Gastrocnemius medialis (tissue), 4 donors: ENCODE results near the gene SLC66A2. TPM values are rescaled to one million over a fixed set of nuclear protein-coding genes. Genes with fewer than 3 reads are reported as not detected.
A peak's percentile ranks its signal among the peaks of the same experiment; 100 is the strongest.

ENCODE experiments used
- ATAC-seq, 2 donors: fragments of 150-250 bp; one replicate each; pipeline ENCODE4 v1.9.1; 2016
- DNase-seq, 2 donors: peaks; one replicate each; pipeline ENCODE4 v3.0.0-alpha.2; 2019
- H3K27ac ChIP-seq, 4 donors: fragments of 200-600 bp; sonication (generic); 1 replicate in 1 of 4; 2 replicates in 3 of 4; pipeline ENCODE4 v1.5.1; 2016 to 2018; ENCODE audit warnings: mild to moderate bottlenecking in 2 of 4, moderate library complexity in 1 of 4
- H3K27me3 ChIP-seq, 3 donors: fragments of 200-600 bp; sonication (generic) in 2 of 3; 1 replicate in 1 of 3; 2 replicates in 2 of 3; pipeline versions ENCODE4 v1.5.1 to v1.6.0; 2016 to 2019; ENCODE audit warnings: mild to moderate bottlenecking in 1 of 3, moderate library complexity in 1 of 3
- H3K36me3 ChIP-seq, 2 donors: fragments of 200-600 bp; sonication (generic) in 1 of 2; one replicate each; pipeline ENCODE4 v1.5.1; 2017 to 2018
- H3K4me1 ChIP-seq, 2 donors: fragments of 200-600 bp; sonication (generic) in 1 of 2; one replicate each; pipeline ENCODE4 v1.5.1; 2016 to 2017; ENCODE audit warnings: mild to moderate bottlenecking in 2 of 2
- H3K4me3 ChIP-seq, 4 donors: fragments of 200-600 bp; sonication (generic) in 3 of 4; 1 replicate in 1 of 4; 2 replicates in 3 of 4; pipeline ENCODE4 v1.5.1; 2016 to 2019; ENCODE audit warnings: mild to moderate bottlenecking in 2 of 4
- H3K9me3 ChIP-seq, 3 donors: fragments of 200-600 bp; sonication (generic) in 2 of 3; 1 replicate in 1 of 3; 2 replicates in 2 of 3; pipeline ENCODE4 v1.5.1; 2016 to 2019
- POLR2A ChIP-seq, 2 donors: fragments of 450-650 bp; IDR thresholded peaks; one replicate each; pipeline ENCODE4 v1.6.1; 2017; ENCODE audit warnings: antibody characterized with exemption in 2 of 2, mild to moderate bottlenecking in 2 of 2, moderate library complexity in 2 of 2
- in situ Hi-C, 4 donors: fragments of 200-750 bp; cut with MboI; loops; one replicate each; pipeline versions ENCODE4 v1.15.0 to v1.8.0; 2017; ENCODE audit warnings: low sequenced_read_pairs in 4 of 4
- intact Hi-C: fragments of 100-400 bp; cut with DNase I; formaldehyde crosslinking; loops from one replicate; pipeline ENCODE4 v1.15.1; 2023; ENCODE audit warnings: low total_unique reads
- total RNA-seq, 4 donors: library from RNA; depleted of rRNA; stranded (reverse); fragments of >200 nt; gene quantifications; one replicate each; pipeline versions ENCODE4 v1.1.0 to v1.2.3, GENCODE V29; 2016
- TF ChIP-seq, protein P1 (sequence below), 5 experiments: fragments of 450-650 bp in 3 of 5; fragments of 200-600 bp in 2 of 5; sonication (generic) in 2 of 5; IDR thresholded peaks in 4 of 5; conservative IDR thresholded peaks in 1 of 5; 1 replicate in 4 of 5; 2 replicates in 1 of 5; pipeline ENCODE4 v1.5.1; 2016 to 2019; ENCODE audit warnings: antibody characterized with exemption in 5 of 5, mild to moderate bottlenecking in 3 of 5, moderate library complexity in 3 of 5

Gene SLC66A2
- total RNA-seq, 4 donors from 2014 or later, result 43.3 to 121 (median 107) TPM

DNA sequence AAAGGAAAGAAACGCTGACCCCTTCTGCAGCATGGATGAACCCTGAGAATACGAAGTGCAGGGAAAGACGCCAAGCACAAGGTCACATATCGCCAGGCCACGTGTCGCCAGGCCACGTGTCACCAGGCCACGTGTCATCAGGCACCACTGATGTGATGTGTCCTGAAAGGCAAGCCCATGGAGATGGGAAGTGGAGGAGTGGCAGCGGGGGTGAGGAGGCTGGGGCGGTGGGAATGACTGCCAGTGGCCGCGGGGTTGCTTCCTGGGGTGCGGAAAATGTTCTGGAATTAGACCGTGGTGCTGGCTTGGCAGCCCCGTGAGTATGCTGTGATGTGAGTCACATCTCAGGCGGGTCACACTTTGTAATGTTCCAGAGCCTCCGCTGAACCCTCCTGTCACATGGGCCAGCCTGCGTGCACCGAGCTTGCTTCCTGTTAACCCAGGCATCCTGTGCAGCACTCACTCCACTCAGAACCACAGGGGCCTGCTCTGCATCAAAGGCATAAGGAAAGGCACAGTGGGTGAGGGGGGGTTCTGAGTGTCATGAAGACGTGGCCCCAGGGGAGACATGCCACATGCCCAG lies 39.0 kb downstream of the SLC66A2 start:
- in situ Hi-C loops (no loop called here), intact Hi-C loops (loop anchor here (5.0 kb wide), 1 partner anchor 35 kb away; no protein-coding TSS in a partner anchor)
- ATAC-seq (peak; percentile 77 to 92), DNase-seq (peak; percentile 64 to 82)
- TF ChIP-seq, protein P1, sequence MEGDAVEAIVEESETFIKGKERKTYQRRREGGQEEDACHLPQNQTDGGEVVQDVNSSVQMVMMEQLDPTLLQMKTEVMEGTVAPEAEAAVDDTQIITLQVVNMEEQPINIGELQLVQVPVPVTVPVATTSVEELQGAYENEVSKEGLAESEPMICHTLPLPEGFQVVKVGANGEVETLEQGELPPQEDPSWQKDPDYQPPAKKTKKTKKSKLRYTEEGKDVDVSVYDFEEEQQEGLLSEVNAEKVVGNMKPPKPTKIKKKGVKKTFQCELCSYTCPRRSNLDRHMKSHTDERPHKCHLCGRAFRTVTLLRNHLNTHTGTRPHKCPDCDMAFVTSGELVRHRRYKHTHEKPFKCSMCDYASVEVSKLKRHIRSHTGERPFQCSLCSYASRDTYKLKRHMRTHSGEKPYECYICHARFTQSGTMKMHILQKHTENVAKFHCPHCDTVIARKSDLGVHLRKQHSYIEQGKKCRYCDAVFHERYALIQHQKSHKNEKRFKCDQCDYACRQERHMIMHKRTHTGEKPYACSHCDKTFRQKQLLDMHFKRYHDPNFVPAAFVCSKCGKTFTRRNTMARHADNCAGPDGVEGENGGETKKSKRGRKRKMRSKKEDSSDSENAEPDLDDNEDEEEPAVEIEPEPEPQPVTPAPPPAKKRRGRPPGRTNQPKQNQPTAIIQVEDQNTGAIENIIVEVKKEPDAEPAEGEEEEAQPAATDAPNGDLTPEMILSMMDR (IDR thresholded peaks at IDR 0.05 in 4 of 5, conservative IDR thresholded peaks at IDR 0.05 in 1 of 5), result no peak
- no peak for TF ChIP-seq POLR2A (IDR thresholded peaks at IDR 0.05)
- Histone ChIP-seq H3K4me1 (peaks cover 21 to 23% of the 10 kb centered on the region in 2 donors), H3K9me3 (no peaks in the 10 kb centered on the region), H3K27ac (peak overlapping the region; percentile 43 to 85 (median 61)), H3K4me3 (no peak overlapping the region), H3K36me3 (peaks cover 0 to 16% of the 10 kb centered on the region in 2 donors), H3K27me3 (no peaks in the 10 kb centered on the region)

DNA sequence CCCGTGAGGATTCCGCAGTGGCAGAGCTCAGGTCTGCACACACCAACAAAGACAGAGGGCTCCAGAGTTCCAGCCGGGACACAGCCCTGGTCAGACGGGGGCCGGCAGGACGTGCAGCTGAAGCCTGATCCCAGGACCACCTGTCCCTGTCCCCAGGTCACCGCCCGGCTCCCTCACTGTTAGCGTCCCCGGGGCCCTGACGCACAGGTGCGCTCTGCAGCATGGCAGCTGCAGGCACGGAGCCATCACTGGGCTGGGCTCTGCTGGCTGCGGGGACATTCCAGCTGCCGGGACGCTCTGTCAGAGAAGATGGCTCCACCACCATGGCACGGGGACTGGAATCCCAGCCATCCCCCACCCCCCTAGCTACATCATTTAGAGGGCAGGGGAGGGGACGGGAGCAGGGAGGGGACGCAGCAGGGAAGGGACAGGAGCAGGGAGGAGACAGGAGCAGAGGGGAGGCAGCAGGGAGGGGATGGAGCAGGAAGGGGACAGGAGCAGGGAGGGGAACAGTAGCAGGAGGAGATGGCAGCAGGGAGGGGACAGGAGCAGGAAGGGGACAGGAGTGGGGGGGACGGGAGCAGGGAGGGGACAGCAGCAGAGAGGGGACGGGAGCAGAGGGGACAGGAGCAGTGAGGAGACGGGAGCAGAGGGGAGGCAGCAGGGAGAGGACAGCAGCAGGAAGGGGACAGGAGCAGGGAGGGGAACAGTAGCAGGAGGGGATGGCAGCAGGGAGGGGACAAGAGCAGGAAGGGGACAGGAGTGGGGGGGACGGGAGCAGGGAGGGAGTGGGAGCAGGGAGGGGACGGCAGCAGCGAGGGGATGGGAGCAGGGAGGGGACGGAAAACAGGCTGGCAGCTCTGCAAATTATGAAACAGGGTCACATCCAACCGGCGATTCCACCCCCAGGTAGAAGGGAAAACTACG lies 39.8 kb downstream of the SLC66A2 start:
- Histone ChIP-seq H3K36me3 (peaks cover 0 to 9% of the 10 kb centered on the region in 2 donors), H3K9me3 (no peaks in the 10 kb centered on the region), H3K4me1 (peaks cover 21 to 23% of the 10 kb centered on the region in 2 donors), H3K4me3 (no peak overlapping the region), H3K27ac (peak overlapping the region; percentile 43 to 85 (median 61)), H3K27me3 (no peaks in the 10 kb centered on the region)
- in situ Hi-C loops, result no loop called here
- DNase-seq (peak in 1 of 2 donors; percentile 53), ATAC-seq (peak; percentile 13 to 43)
- intact Hi-C loops, result loop anchor here (5.0 kb wide), 1 partner anchor 36 kb away; no protein-coding TSS in a partner anchor
- TF ChIP-seq, protein P1 (IDR thresholded peaks at IDR 0.05 in 4 of 5, conservative IDR thresholded peaks at IDR 0.05 in 1 of 5), result no peak
- no peak for TF ChIP-seq POLR2A (IDR thresholded peaks at IDR 0.05)

DNA sequence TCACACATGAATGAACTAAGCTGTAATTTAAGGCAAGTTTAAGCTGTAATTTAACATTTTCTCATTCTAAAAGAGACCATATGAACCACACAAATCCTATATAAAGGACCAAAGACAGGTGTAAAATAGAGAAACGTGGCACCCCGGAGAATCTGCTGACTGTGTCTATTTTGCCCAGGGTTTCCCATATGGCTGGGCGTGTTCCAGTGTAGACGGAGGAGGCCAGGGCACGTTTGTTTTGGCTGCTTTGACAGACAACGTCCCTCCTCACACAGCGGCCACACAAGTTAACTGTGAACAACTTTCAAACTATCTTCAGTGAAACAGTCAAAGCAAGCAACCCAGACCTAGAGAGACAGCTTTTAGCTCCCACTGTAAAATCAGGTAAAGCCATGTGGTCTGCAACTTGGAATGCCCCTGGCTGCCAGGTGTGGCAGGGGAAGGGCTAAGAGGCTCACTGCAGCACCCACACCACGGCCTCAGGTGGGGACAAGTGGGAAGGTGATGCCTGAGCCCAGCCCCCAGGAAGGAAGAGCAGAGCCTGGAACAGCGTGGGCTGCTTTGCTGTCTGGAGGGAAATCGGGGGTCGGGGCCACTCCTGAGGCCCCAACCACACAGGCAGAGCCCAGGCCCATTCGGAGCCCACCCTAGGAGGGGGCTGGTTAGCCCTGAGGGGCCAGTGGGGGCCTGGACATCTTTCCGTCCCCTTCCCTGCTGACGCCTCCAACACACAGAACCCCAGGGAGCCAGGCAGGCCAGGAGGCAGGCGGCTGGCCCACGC lies 40.7 kb downstream of the SLC66A2 start:
- intact Hi-C loops, result loop anchor here (5.0 kb wide), 1 partner anchor 37 kb away; no protein-coding TSS in a partner anchor
- TF ChIP-seq, protein P1 (IDR thresholded peaks at IDR 0.05 in 4 of 5, conservative IDR thresholded peaks at IDR 0.05 in 1 of 5), result no peak
- TF ChIP-seq POLR2A (IDR thresholded peaks at IDR 0.05), result no peak
- H3K27me3 ChIP-seq, result no peaks in the 10 kb centered on the region
- peaks cover 21 to 23% of the 10 kb centered on the region in 2 donors for H3K4me1 ChIP-seq
- peak overlapping the region in 1 of 4 donors; percentile 85 for H3K27ac ChIP-seq
- no peaks in the 10 kb centered on the region for H3K9me3 ChIP-seq
- DNase-seq, result no peak
- ATAC-seq, result no peak
- H3K4me3 ChIP-seq, result no peak overlapping the region
- H3K36me3 ChIP-seq, result peaks cover 0 to 7% of the 10 kb centered on the region in 2 donors
- in situ Hi-C loops, result no loop called here

DNA sequence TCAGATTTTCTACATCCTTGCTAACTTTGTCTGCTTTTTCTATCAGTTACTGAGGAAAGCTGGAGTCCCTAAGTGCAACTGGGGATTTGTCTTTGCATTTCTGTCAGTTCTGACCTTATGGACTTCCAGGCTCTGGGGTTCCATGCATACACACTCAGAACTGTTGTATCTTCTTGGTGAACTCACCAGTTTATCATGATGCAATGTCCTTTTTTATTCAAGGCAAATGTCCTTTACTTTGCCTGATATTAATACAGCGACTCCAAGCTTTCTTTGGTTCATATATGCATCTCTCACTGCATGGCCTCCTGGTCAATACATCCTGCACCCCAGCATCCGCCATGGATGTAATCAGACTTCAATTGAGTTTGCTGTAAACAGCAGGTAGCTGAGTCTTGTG lies 44.7 kb downstream of the SLC66A2 start:
- no peaks in the 10 kb centered on the region for H3K27me3 ChIP-seq
- in situ Hi-C loops, result no loop called here
- ATAC-seq, result no peak
- no peak overlapping the region for H3K27ac ChIP-seq
- H3K4me1 ChIP-seq, result peaks cover 4 to 10% of the 10 kb centered on the region in 2 donors
- TF ChIP-seq POLR2A (IDR thresholded peaks at IDR 0.05), result no peak
- TF ChIP-seq, protein P1 (IDR thresholded peaks at IDR 0.05 in 4 of 5, conservative IDR thresholded peaks at IDR 0.05 in 1 of 5), result no peak
- DNase-seq, result no peak
- intact Hi-C loops, result no loop called here
- no peak overlapping the region for H3K4me3 ChIP-seq
- no peaks in the 10 kb centered on the region for H3K9me3 ChIP-seq
- peaks cover 3 to 26% of the 10 kb centered on the region in 2 donors for H3K36me3 ChIP-seq
